Measurements from ENCODE around the gene SZRD1.

SZRD1 gene

GRCh38 chr1:16367968-16368890 is 1.2 kb downstream of the SZRD1 start:
- no peak for DNase-seq (ENCODE audit: low read depth)

GRCh38 chr1:16369821-16370220 is 2.8 kb downstream of the SZRD1 start:
- DNase-seq (ENCODE audit: low read depth) = no peak

- no peak for DNase-seq (ENCODE audit: low read depth)
These were observed 4.7 kb downstream of the SZRD1 start for GRCh38 chr1:16371725-16372124.

- DNase-seq (ENCODE audit: low read depth) = no peak
These were observed 5.7 kb downstream of the SZRD1 start for GRCh38 chr1:16372535-16373285.

GRCh38 chr1:16374266-16374665 is 7.2 kb downstream of the SZRD1 start:
- no peak for DNase-seq (ENCODE audit: low read depth)

GRCh38 chr1:16375521-16376340 is 8.7 kb downstream of the SZRD1 start:
- DNase-seq (ENCODE audit: low read depth) = no peak

- DNase-seq (ENCODE audit: low read depth) = no peak
These were observed 9.9 kb downstream of the SZRD1 start for GRCh38 chr1:16376971-16377370.

DNA sequence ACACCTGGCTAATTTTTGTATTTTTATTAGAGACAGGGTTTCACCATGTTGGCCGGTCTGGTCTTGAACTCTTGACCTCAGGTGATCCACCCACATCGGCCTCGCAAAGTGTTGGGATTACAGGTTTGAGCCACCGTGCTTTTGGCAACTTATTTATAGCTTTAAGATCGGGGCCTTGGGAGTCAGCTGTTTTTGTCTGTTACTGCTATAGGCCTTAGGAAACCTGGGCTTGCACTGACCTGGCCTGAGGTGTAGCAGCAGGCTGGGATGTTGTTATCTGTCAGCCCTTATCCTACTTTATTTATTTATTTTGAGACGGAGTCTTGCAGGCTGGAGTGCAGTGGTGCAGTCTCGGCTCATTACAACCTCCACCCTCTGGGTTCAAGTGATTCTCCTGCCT is 11.4 kb downstream of the SZRD1 start:
- no peak for DNase-seq (ENCODE audit: low read depth)

- no peak for DNase-seq (ENCODE audit: low read depth)
These were observed 13.8 kb downstream of the SZRD1 start for GRCh38 chr1:16380868-16381267.

DNA sequence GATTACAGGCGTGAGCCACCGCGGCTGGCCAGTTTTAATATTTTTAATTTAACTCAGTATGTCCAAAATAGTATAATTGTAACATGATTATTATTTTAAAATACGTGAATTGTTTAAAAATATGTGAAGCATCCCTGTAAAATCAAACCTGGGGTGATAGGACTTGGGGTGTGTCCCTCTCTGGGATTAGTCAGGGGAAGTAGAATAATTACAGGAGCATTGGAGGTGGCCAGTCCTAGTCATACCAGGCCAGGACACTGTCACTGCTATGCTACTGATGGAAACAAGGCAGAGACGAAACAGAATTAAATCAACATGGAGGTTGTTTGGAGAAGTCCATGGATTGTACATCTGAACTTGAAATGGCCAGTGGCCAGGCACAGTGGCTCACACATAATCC is 16.8 kb downstream of the SZRD1 start:
- no peak for DNase-seq (ENCODE audit: low read depth)

DNA sequence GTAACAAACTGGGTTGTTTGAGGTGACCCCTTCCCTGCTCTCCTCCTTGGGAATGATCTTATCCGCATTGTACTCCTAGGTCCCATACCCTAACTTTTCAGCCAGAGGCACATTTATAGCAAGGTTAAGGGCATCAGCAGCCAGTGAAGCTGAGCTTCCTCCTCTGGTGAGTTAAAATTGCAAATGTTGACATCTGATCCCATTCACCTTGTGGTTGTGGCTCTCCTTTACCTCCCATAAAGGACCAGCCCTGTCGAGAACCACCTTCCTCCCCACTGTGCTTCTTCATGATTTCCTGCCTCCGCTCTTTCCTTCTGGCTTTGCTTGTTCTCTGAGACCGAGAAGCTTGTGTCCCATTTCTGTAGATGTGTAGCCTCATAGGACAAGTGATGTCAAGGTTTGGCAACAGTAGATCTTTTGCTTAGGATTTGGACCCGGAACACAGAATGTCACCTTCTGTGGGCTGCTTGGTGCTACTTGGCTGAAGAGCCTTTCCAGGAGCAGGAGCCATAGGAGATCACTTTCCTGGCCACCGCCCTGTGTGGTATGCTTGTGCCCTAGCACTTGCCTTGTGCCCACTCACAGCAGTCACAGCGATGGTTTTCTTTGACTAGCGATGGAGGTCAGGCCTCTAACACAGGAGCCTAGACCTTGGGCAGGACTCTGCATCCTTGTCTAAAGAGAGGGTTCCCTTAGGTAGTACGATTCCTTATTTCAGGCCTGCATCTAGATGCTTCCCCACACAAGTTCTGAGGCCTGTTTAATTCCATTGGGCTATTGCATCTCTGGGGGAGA is 18.8 kb downstream of the SZRD1 start:
- DNase-seq (ENCODE audit: low read depth) = no peak

DNA sequence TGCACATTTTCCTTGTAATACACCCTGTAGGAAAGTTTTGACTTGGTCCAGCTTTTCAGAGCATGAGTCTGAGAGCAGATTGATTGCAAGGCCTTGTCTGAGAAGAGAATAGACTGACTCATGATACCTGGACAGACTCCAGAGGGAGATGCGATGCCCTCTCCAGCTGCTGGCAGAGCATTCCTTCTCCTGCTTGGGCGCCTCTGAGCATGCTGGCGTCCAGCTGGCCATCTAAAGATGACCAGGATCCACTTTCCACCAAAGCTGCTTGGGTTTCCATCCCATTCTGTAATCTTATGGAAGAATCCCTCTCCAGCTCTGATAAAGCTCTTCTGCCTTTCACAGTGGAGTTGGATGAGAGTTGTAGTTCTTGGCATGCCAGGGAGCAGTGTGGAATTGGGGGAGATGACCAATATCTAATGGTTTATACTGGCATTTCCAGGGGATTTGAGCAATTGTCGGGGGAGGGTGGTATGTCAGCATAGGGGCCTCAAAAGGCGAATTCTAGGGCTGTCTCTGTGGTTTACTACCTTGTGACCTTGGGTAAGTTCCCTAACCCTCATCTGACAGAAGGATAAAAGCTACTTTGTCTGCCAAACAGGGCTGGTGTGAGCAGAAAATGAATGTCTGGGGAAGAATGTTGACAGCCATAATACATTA is 19.5 kb downstream of the SZRD1 start:
- DNase-seq (ENCODE audit: low read depth) = no peak

DNA sequence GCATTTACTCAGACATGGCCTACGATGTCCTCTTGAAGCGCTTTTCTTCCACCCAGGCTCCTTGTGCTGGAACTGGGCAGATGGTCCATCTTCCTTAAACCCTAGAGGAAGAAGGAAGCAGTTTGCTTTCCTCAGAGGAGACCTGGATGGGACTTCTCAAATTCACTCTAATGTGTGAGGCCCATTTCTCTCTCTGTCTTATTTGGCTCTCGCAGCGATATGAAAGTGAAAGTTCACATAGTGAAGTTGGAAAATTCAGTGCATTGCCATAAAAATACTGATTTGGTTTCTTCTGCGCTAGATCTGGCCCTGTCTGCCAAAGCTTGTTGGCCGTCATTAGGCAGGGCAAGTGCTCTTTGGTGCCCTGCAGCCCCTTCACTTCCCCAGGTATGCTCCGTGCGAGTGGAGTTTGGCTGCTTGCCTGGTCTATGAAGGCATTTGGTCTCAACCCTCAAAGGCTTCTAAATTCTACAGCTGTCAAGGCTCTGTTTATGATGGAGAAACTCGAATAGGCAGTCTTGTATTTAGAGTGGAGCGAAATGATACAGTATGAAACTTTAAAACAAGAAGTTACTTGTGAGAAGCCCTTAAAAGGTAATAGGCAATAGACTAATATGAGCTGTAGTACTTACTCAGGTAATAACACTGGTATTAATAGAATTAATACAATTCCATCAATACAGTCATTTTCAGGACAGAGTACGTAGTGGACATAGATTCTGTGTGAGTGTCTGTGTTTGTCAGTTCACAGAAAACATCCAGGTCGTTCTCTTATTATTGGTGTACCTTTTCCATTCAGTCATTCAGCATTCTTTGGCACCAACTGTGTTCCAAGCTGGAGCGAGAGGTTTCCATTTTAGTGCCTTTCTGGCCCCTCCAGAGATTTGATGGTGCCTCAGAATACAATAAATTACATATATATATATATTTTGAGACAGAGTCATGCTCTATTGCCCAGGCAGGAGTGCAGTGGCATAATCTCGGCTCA is 20.5 kb downstream of the SZRD1 start:
- no peak for DNase-seq (ENCODE audit: low read depth)

- no peak for DNase-seq (ENCODE audit: low read depth)
These were observed 24.4 kb downstream of the SZRD1 start for GRCh38 chr1:16391411-16391810.

GRCh38 chr1:16392740-16393569 is 25.9 kb downstream of the SZRD1 start:
- no peak for DNase-seq (ENCODE audit: low read depth)

- DNase-seq (ENCODE audit: low read depth) = no peak
These were observed 26.8 kb downstream of the SZRD1 start for GRCh38 chr1:16393570-16394521.

GRCh38 chr1:16394977-16395376 is 27.9 kb downstream of the SZRD1 start:
- no peak for DNase-seq (ENCODE audit: low read depth)

DNA sequence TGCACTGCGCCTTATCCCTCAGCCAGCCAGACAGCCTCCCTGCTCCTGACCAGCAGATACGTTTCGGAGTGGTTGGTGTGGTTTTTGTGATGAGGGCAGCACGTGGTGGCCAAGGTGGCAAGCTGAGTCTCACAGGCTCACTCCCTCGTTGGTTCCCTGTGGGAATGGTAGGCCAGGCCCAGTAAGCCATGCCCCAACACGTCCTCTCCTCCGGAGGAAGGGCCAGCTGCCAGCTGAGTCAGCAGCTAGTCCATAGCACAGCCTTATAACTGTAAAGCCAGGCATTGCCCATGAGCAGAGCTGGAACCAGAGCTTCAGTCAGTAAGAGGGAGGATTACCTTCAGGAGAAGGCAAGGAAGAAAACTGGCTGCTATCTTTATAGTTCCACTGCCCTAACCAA is 29.5 kb downstream of the SZRD1 start:
- DNase-seq (ENCODE audit: low read depth) = no peak
